Left kidney (tissue), 2 donors: Measurements from ENCODE around the gene INSIG2. TPM values are rescaled to one million over a fixed set of nuclear protein-coding genes. Genes with fewer than 3 reads are reported as not detected.
"Not testable (repeated sequence)": the region's sequence is repeated elsewhere in the genome, so short reads cannot be mapped to it uniquely, and the experiment has no call there.

Experiments
- DNase-seq: peaks from one replicate; pipeline ENCODE4 v3.0.0-alpha.2; 2013
- polyA plus RNA-seq: library from polyadenylated mRNA; unstranded; fragments of 120-200 nt; gene quantifications from one replicate; pipeline ENCODE4 v1.2.1, GENCODE V29; 2013; ENCODE audit not compliant: insufficient read length

The INSIG2 gene
- polyA plus RNA-seq, 1 donor: 38.7 TPM

GRCh38 chr2:118058951-118059350, 29.3 kb upstream of the INSIG2 start:
- no peak for DNase-seq

DNA sequence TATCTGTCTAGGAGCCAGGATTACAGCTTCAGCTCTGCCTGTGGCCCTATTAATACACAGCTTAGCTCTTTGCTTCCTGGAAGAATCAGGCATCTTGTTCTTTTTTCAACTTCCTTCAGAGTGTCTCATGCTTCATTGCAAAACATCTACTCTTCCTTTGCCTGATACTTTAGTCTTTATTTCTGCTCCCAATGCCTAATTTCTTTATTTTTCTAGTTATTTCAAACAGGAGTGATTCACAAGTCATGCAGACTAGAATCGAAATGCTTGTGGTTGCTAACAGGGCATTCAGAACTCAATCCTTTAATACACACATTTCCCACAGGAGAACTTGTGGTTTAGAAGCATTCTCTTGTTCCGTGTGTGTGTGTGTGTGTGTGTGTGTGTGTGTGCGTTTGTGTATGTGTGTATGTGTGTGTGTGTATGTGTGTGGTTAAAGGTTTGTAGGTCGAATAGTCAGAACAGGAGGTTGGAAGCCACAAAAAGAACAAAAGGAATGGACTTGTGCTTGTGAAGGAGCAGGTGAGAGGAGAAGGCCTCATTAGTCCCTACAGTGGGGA, 28.3 kb upstream of the INSIG2 start:
- DNase-seq: no peak

- DNase-seq: no peak
Observed at GRCh38 chr2:118061135-118061955, 26.9 kb upstream of the INSIG2 start.

- DNase-seq: no peak
Observed at GRCh38 chr2:118062048-118062447, 26.2 kb upstream of the INSIG2 start.

- DNase-seq: no peak
Observed at GRCh38 chr2:118062669-118063068, 25.6 kb upstream of the INSIG2 start.

- no peak for DNase-seq
Observed at GRCh38 chr2:118065015-118065706, 23.1 kb upstream of the INSIG2 start.

- no peak for DNase-seq
Observed at GRCh38 chr2:118065921-118066511, 22.3 kb upstream of the INSIG2 start.

DNA sequence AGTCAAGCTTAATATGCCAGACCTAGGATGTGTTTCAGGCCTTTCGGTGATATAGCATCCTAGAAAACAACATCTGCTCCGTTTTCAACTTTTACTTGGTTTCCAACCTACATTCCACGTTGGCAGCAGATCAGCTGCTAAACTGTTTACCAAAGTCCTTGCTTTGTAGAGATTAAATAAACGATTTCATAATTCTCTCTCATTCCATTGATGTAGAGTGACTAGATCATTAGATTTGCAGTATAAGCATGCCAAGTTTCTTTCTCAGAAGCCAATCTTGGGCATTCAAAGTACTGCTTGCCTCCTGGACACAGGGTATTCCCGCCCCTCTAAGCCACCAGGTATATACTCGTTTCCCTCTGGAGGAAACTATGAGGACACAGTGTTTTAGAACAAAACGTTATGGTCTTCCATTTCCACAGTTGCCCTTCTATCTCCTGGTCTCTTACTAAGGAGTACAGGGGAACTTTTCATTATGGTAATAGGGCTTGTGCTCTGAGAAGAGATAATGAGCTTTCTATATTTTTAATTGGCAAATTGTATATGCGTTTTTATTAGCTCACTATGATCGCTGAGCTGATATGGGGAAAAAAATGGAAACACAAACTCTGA, 10.5 kb upstream of the INSIG2 start:
- no peak for DNase-seq

- DNase-seq: no peak
Observed at GRCh38 chr2:118078734-118079133, 9.5 kb upstream of the INSIG2 start.

GRCh38 chr2:118084491-118085089, 3.7 kb upstream of the INSIG2 start:
- DNase-seq: no peak

GRCh38 chr2:118085173-118086023, 2.9 kb upstream of the INSIG2 start:
- DNase-seq: no peak

DNA sequence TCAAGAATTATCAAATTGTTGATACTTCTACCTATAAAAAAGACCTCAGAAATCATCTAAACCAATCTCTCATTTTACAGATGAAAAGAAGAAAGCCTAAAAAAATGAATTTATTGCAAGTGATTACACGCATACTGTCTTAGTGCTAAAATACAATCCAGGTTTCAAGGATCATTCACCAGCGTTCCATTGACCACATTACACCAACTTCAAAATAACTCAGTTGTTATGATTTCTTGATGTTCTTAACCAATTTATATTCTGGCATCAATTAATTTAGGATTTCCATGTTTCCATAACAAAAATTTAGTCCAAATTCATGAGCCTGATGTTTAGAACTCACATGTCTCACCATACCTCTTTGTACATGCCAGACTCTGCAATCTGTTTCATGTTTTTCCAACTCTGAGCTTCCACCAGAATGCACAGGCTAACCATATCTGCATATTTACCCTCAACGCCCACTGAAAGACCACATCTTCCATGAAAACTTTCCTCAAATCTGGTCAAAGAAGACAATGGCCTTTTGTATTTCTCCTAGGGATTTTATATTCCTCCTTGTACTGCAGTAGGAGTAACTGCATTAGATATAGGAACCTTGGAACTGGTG, 2.1 kb upstream of the INSIG2 start:
- DNase-seq: no peak

DNA sequence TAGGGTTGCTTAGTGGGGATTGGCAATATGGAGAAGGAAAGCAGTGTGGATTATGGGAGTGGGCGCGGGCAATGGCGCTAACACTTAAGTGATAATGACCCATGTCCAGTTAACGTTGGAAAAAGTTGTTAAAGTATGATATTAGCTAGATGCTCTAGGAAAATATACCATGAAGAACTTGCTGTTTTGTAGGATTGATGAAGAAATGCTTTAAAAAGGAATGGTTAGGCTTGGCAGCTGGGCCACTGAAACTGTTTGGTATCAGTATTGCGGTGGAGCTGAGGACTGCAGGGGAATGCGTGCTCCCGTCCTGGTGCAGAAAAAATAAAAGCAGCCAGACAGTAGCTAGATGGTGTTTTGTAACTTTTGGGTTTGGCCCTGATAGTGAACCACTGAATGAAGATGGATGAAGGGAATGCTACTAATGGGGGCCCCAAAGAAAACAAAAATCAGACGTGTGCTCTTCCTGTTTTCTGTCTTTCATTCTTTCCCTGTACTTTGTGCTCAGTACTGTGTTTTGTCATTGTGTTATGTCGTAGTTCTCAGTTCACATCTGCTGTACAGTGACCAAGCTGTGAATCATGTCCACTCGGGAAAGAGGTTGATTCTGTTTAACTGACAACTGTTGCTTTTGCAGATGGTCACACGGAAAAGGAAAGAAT, 999 bp downstream of the INSIG2 start:
- DNase-seq: peak; percentile 54

DNA sequence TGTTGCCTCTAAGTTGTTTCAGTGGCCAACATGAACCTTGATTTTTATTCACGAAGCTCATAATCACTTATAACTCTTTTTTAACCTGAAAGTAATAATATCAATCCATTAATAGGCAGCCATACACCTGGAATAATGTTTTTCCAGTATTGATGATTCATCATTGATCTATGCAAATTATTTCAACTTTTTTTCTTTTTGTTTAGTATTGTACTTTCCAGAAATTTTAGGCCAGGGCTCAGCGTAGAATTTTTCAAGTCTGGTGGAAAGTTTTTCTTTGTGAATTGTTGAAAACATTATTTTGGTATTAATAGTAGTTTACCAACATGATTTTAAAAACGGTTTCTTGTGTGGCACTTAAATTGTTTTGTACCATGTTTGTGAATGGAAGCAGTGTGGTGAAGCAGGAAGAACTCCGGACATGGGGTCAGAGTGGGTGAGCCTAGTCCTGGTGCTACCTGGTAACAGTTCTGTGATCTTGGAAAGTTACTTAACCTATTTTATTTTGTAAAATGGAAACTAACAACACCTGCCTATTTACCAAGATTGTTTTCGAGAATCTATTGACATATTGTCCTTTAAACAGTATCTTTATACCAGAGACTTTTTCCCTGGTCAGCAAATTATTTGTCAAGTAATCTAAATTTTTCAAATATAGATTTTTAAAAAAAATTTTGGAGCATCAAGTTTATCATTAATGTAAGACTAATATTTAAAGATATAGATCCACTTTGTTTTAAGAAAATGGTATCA, 2.3 kb downstream of the INSIG2 start:
- no peak for DNase-seq

DNA sequence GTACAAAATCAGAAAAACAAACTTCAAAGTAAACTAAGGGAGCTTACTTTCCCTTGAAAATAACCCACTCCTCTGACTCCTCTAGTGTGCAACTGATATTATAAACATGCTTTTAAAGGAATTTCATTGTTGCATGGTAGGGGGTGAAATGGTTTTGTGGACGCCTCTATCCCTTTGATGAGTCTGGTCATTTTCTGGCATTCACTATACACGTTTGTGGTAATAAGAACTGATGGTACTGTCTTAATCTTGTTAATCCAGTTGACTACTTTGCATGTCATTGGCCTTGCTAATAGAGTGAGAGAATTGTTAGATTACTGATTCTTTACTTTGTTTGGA, 2.8 kb downstream of the INSIG2 start:
- DNase-seq: no peak

- DNase-seq: no peak
Observed at GRCh38 chr2:118091631-118092030, 3.4 kb downstream of the INSIG2 start.

- not testable (repeated sequence) for DNase-seq
Observed at GRCh38 chr2:118094102-118094501, 5.8 kb downstream of the INSIG2 start.

DNA sequence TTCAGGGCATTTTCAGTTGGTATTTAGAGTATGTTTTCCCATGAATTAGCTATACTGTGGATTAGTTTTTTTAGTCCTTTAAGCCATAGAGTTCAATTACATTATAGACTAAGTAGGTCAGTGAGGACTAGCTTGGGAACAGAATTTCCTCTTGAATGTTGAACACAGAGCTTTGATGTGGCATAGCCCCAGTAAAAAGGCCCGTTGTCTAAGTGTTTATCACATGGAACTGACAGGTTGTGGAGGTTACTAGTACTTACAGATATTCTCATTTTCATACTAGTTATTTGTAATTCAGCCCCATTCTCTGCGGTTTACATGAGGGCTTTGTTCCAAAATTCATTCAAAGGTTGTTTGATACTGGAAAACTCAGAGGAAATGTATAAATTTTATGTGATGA, 6.2 kb downstream of the INSIG2 start:
- DNase-seq: no peak

- DNase-seq: no peak
Observed at GRCh38 chr2:118095610-118096009, 7.3 kb downstream of the INSIG2 start.
